GM12864 (cell line): ENCODE data around the gene TBXA2R.

ENCODE experiments used
- DNase-seq: peaks from one replicate; pipeline ENCODE4 v3.0.0-alpha.2; 2011; ENCODE audit warnings: low read depth
- H3K4me3 ChIP-seq: 2 replicates; pipeline ENCODE4 v1.5.1; 2011; ENCODE audit warnings: mild to moderate bottlenecking, low read depth, low read length, control low read depth
- TF ChIP-seq, protein P1 (sequence below): IDR thresholded peaks from 2 replicates; pipeline ENCODE4 v1.5.1; 2011; ENCODE audit warnings: low read depth, mild to moderate bottlenecking, moderate library complexity, low read length, control low read depth, inconsistent platforms; ENCODE audit errors: missing control alignments

The TBXA2R gene

GRCh38 chr19:3593156-3593555 is 13.5 kb downstream of the TBXA2R start:
- TF ChIP-seq, protein P1, sequence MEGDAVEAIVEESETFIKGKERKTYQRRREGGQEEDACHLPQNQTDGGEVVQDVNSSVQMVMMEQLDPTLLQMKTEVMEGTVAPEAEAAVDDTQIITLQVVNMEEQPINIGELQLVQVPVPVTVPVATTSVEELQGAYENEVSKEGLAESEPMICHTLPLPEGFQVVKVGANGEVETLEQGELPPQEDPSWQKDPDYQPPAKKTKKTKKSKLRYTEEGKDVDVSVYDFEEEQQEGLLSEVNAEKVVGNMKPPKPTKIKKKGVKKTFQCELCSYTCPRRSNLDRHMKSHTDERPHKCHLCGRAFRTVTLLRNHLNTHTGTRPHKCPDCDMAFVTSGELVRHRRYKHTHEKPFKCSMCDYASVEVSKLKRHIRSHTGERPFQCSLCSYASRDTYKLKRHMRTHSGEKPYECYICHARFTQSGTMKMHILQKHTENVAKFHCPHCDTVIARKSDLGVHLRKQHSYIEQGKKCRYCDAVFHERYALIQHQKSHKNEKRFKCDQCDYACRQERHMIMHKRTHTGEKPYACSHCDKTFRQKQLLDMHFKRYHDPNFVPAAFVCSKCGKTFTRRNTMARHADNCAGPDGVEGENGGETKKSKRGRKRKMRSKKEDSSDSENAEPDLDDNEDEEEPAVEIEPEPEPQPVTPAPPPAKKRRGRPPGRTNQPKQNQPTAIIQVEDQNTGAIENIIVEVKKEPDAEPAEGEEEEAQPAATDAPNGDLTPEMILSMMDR: no peak
- DNase-seq: no peak
- no peak overlapping the region for H3K4me3 ChIP-seq

GRCh38 chr19:3591876-3592613 is 14.6 kb downstream of the TBXA2R start:
- DNase-seq: no peak
- H3K4me3 ChIP-seq: no peak overlapping the region
- TF ChIP-seq, protein P1: no peak

- DNase-seq: no peak
- H3K4me3 ChIP-seq: no peak overlapping the region
- TF ChIP-seq, protein P1: no peak
Observed at GRCh38 chr19:3590991-3591659, 15.6 kb downstream of the TBXA2R start.

- H3K4me3 ChIP-seq: no peak overlapping the region
- no peak for DNase-seq
- TF ChIP-seq, protein P1: no peak
Observed at GRCh38 chr19:3589949-3590348, 16.7 kb downstream of the TBXA2R start.

GRCh38 chr19:3589439-3589838 is 17.2 kb downstream of the TBXA2R start:
- no peak overlapping the region for H3K4me3 ChIP-seq
- DNase-seq: no peak
- TF ChIP-seq, protein P1: no peak

DNA sequence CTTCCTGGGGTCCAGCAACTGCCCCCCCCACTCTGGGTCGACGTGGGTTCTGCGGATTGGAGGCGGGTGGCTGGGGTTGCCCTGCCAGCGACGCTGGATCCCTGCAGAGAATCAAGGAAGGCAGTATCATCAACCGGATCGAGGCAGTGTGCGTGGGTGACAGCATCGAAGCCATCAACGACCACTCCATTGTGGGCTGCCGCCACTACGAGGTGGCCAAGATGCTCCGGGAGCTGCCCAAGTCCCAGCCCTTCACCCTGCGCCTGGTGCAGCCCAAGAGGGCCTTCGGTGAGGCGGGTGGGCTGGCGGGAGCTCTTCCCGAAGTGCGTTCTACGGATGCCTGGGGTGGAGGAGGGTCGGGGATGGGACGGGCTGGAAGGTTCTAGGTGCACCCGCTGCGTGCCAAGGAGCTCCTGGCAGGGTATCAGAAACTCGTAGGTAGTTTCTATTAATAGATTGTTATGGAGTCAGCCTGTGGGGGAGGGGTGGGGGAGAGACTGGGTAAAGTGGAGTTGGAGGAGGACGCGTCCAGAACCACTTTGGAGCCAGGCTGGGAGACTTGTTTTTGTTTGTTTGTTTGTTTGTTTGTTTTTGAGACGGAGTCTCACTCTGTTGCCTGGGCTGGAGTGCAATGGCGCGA is 19.8 kb downstream of the TBXA2R start:
- no peak for DNase-seq
- TF ChIP-seq, protein P1: no peak
- no peak overlapping the region for H3K4me3 ChIP-seq
